Naive thymus-derived CD4-positive, alpha-beta T cell (primary cell): Measurements from ENCODE around the gene CAMTA1. TPM values are rescaled to one million over a fixed set of nuclear protein-coding genes. Genes with fewer than 3 reads are reported as not detected.

ENCODE experiments used
- ATAC-seq: fragments of 150-1000 bp; cut with Tn5 transposase; 2 replicates; pipeline ENCODE4 v1.10.0; 2021; ENCODE audit warnings: mild to moderate bottlenecking, moderate library complexity
- CTCF ChIA-PET: fragments of 350-600 bp; sonication (Branson Sonifier 250); formaldehyde crosslinking; loops from one replicate; lab custom pipeline; 2021; ENCODE audit warnings: antibody characterized with exemption; lab: Charles Lee
- POLR2A ChIA-PET: fragments of 350-600 bp; sonication (Branson Sonifier 250); formaldehyde crosslinking; loops from one replicate; lab custom pipeline; 2021; ENCODE audit warnings: antibody characterized with exemption, inconsistent platforms; lab: Charles Lee
- DNase-seq, 9 donors: peaks; one replicate each; pipeline versions ENCODE4 v3.0.0 to v3.0.0-alpha.2; 2020 to 2022; ENCODE audit warnings: mixed read lengths in 1 of 9
- H3K27ac ChIP-seq: one replicate; pipeline ENCODE4 v1.7.0; 2013; ENCODE audit warnings: mild to moderate bottlenecking, low read depth, low read length, moderate library complexity
- H3K27me3 ChIP-seq, 2 donors: one replicate each; pipeline ENCODE4 v1.7.0; 2013; ENCODE audit warnings: low read length in 2 of 2, mild to moderate bottlenecking in 2 of 2, moderate library complexity in 2 of 2; ENCODE audit not compliant: control insufficient read depth in 2 of 2, insufficient read depth in 2 of 2
- H3K36me3 ChIP-seq, 3 experiments: 1 replicate in 2 of 3; 2 replicates in 1 of 3; pipeline ENCODE4 v1.7.0; 2013; ENCODE audit warnings: low read length in 3 of 3, mild to moderate bottlenecking in 3 of 3, moderate library complexity in 1 of 3; ENCODE audit not compliant: insufficient read depth in 3 of 3, control insufficient read depth in 2 of 3
- H3K4me1 ChIP-seq, 2 donors: one replicate each; pipeline ENCODE4 v1.7.0; 2013; ENCODE audit warnings: low read length in 2 of 2, mild to moderate bottlenecking in 2 of 2, moderate library complexity in 1 of 2; ENCODE audit not compliant: control insufficient read depth in 2 of 2, insufficient read depth in 2 of 2
- H3K4me3 ChIP-seq: 2 replicates; pipeline ENCODE4 v1.7.0; 2013; ENCODE audit warnings: mild to moderate bottlenecking, low read length
- H3K9me3 ChIP-seq, 3 experiments: 1 replicate in 2 of 3; 2 replicates in 1 of 3; pipeline ENCODE4 v1.7.0; 2013; ENCODE audit warnings: low read length in 3 of 3; ENCODE audit not compliant: control insufficient read depth in 2 of 3
- H3K27ac Mint-ChIP-seq, 9 donors: one replicate each; pipeline ENCODE4 v1.8.0; 2020 to 2022; ENCODE audit warnings: mixed read lengths in 9 of 9, mild to moderate bottlenecking in 8 of 9, moderate library complexity in 5 of 9, inconsistent platforms in 2 of 9
- H3K27me3 Mint-ChIP-seq, 5 donors: one replicate each; pipeline ENCODE4 v1.8.0; 2021 to 2022; ENCODE audit warnings: mixed read lengths in 5 of 5, mild to moderate bottlenecking in 1 of 5
- H3K36me3 Mint-ChIP-seq, 5 donors: one replicate each; pipeline ENCODE4 v1.8.0; 2020 to 2022; ENCODE audit warnings: mixed read lengths in 5 of 5, mild to moderate bottlenecking in 3 of 5, inconsistent platforms in 1 of 5
- H3K4me1 Mint-ChIP-seq, 7 donors: one replicate each; pipeline ENCODE4 v1.8.0; 2020 to 2022; ENCODE audit warnings: mixed read lengths in 7 of 7, mild to moderate bottlenecking in 3 of 7, inconsistent platforms in 1 of 7
- H3K4me3 Mint-ChIP-seq, 10 donors: one replicate each; pipeline ENCODE4 v1.8.0; 2020 to 2022; ENCODE audit warnings: mild to moderate bottlenecking in 10 of 10, mixed read lengths in 10 of 10, moderate library complexity in 6 of 10, inconsistent platforms in 2 of 10
- H3K9me3 Mint-ChIP-seq, 11 donors: one replicate each; pipeline ENCODE4 v1.8.0; 2020 to 2022; ENCODE audit warnings: mixed read lengths in 11 of 11, mild to moderate bottlenecking in 4 of 11, inconsistent platforms in 1 of 11, moderate library complexity in 1 of 11
- intact Hi-C, 2 donors: fragments of 100-400 bp; cut with micrococcal nuclease; formaldehyde crosslinking; loops; one replicate each; pipeline ENCODE4 v1.15.1; 2023
- polyA plus RNA-seq, 2 donors: library from polyadenylated mRNA; unstranded; fragments of 300-500 nt; fragmentation: Illumina TruSeq; gene quantifications; one replicate each; pipeline ENCODE4 v1.2.3, GENCODE V29; 2021
- total RNA-seq, 6 experiments: library from RNA in 5 of 6; stranded (reverse) in 5 of 6; gene quantifications; 1 replicate in 5 of 6; 2 replicates in 1 of 6; pipeline ENCODE4 v1.2.3 and lab custom pipeline; 2021 to 2026

CAMTA1 gene
- total and polyA plus RNA-seq, 7 experiments from 2014 or later = 38.1 to 68.6 (median 42.6) TPM

DNA sequence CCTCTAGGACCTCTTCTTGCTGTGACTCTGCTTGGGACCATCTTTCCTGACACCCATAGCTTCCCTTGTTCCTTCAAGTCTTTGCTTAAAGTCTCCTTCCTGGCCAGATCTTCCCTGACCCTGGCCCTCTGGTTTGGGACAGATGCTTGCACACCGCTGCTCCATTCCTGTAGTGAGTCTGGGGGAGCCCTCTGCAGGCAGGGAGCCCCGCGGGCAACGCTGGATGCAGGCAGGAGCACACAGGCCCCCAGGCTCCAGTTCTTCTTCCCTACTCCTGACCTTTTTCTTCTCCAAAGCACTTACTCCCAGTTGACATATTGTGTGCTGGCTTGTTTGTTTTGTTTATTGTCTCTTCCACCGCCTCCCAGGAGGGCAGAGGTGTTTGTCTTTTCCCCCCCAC, 413.4 kb downstream of the CAMTA1 start:
- no peak for DNase-seq
- intact Hi-C loops = no loop called here

DNA sequence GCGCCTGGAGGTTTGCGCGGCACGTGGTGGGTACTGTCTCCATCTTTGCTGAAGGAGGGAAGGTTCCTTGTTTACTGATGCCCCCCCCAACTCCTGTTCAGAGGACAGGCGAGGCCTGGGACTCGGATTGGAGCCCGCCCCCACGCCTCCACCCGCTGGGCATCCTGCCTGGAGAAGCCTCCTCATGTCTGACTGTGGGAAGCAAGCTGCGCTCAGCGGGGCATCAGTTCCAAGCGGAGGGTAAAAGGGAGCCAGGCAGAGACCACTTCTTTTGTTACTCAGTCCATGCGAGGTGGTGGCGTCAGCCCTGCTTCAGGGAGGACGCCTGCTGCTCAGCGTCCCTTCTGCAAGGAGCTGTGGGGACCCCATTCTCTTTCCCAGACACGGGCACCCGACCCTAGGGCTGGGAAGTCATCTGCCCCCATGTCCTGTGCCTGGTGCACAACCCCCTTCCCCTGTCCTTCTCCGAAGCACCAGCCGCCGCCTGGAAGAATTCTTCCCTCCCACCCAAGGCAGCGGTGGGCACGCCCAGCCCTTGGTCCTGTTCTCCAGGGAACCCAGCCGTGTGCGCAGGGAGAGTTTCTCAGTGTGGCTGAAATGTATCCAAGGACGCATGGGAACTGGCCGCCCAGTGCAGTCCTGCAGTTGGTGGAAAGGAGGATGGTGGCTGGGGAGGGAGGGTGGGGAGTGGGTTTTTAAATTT, 414.0 kb downstream of the CAMTA1 start:
- Mint-ChIP-seq H3K27me3 (peaks cover 0 to 9% (median 3%) of the 10 kb centered on the region in 5 donors), H3K4me1 (peaks cover 0 to 4% (median 0%) of the 10 kb centered on the region in 7 donors), H3K9me3 (peaks cover 0 to 10% (median 2%) of the 10 kb centered on the region in 11 donors), H3K4me3 (no peak overlapping the region), H3K36me3 (no peaks in the 10 kb centered on the region), H3K27ac (no peak overlapping the region)
- intact Hi-C loops = no loop called here
- DNase-seq (no peak), ATAC-seq (no peak)
- H3K27me3 ChIP-seq = no peaks in the 10 kb centered on the region
- no peaks in the 10 kb centered on the region for H3K36me3 ChIP-seq
- no peak overlapping the region for H3K4me3 ChIP-seq
- H3K9me3 ChIP-seq = no peaks in the 10 kb centered on the region
- POLR2A ChIA-PET = no interaction called here
- no peaks in the 10 kb centered on the region for H3K4me1 ChIP-seq
- H3K27ac ChIP-seq = no peak overlapping the region
- CTCF ChIA-PET = no interaction called here

More for the DNA sequence above, 413.4 kb downstream of the CAMTA1 start:
- peak overlapping the region in 1 of 9 donors; percentile 56 for H3K27ac Mint-ChIP-seq
- no peak overlapping the region for H3K27ac ChIP-seq
- ChIA-PET POLR2A (no interaction called here), CTCF (no interaction called here)
- no peak for ATAC-seq
- H3K4me1 ChIP-seq = no peaks in the 10 kb centered on the region
- H3K4me1 Mint-ChIP-seq = peaks cover 0 to 4% (median 0%) of the 10 kb centered on the region in 7 donors
- H3K9me3 ChIP-seq = no peaks in the 10 kb centered on the region
- no peak overlapping the region for H3K4me3 Mint-ChIP-seq
- no peaks in the 10 kb centered on the region for H3K27me3 ChIP-seq
- peaks cover 0 to 6% (median 3%) of the 10 kb centered on the region in 5 donors for H3K27me3 Mint-ChIP-seq
- no peaks in the 10 kb centered on the region for H3K36me3 ChIP-seq
- no peaks in the 10 kb centered on the region for H3K36me3 Mint-ChIP-seq
- H3K4me3 ChIP-seq = no peak overlapping the region
- H3K9me3 Mint-ChIP-seq = peaks cover 0 to 10% (median 0%) of the 10 kb centered on the region in 11 donors

DNA sequence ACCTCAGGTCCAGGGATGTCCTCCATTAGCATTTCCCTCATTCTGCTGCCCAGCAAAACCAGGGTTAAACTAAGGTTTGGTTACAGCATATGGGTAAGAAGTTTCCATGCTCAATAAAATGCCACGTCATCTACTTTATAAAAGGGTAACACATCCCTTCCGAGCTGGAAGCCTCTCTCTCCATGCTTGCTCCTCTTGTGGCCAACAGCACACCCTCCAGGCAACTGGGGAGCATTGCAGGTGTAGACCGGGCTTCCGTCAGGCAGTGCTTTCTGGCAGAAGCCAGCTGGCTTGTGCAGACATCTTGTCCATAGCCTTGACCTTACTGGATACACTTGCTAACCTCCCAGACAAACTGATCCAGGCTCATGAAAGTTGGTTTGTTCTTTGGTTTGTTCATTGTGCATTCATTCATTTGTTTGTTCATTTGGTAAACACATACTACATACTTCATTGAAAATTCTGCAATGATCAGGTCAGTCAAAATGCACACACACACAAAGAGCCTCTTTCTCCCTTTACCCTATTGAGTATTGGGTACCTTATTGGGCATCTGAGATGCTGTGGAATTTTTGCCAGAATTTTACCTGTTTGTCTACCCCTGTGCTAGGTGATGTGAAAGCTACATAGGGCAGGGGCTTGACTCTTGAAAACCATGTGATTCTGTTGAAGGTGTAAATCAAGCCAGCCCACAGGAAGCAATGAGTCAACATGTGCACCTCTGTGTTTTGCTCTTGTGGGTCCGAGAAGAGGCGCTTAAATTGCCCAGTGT, 422.8 kb downstream of the CAMTA1 start:
- intact Hi-C loops = no loop called here
- CTCF ChIA-PET = no interaction called here
- peaks cover 0 to 11% (median 4%) of the 10 kb centered on the region in 11 donors for H3K9me3 Mint-ChIP-seq
- Histone ChIP-seq H3K27ac (no peak overlapping the region), H3K27me3 (peaks cover 0 to 3% of the 10 kb centered on the region in 2 donors), H3K4me3 (no peak overlapping the region), H3K4me1 (no peaks in the 10 kb centered on the region), H3K9me3 (no peaks in the 10 kb centered on the region), H3K36me3 (no peaks in the 10 kb centered on the region)
- POLR2A ChIA-PET = no interaction called here
- H3K27ac Mint-ChIP-seq = no peak overlapping the region
- H3K36me3 Mint-ChIP-seq = no peaks in the 10 kb centered on the region
- DNase-seq = no peak
- H3K4me1 Mint-ChIP-seq = peaks cover 0 to 2% (median 0%) of the 10 kb centered on the region in 7 donors
- H3K27me3 Mint-ChIP-seq = peaks cover 8 to 57% (median 52%) of the 10 kb centered on the region in 5 donors
- peak; percentile 37 for ATAC-seq
- no peak overlapping the region for H3K4me3 Mint-ChIP-seq

DNA sequence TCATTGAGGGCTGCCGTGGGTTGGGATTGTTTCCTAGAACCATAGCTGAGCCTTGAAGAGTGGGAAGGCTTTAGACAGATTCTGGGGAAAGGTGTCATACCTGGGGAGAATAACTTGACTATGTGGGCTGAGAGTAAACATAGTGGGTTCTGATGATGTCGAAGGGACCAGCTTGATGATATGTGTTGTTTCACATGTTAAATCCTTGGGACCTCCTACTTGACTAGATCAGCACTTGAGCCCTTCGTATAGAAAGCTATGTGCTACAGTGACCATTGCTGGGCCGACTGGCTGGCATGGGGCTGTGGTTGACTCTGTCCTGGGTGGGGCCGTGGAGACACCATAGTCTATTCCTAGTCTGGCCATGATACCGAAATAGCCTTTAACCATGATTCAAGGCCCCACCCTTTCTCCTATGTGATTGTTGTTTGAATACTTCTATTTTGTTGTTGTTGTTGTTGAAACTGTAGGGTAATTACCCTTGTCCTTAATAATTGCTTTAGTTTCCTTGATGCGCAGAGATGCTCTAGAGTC, 423.5 kb downstream of the CAMTA1 start:
- Histone ChIP-seq H3K4me3 (no peak overlapping the region), H3K4me1 (no peaks in the 10 kb centered on the region), H3K27ac (no peak overlapping the region), H3K36me3 (no peaks in the 10 kb centered on the region), H3K9me3 (no peaks in the 10 kb centered on the region), H3K27me3 (peaks cover 0 to 3% of the 10 kb centered on the region in 2 donors)
- intact Hi-C loops = no loop called here
- peaks cover 0 to 2% (median 0%) of the 10 kb centered on the region in 7 donors for H3K4me1 Mint-ChIP-seq
- H3K4me3 Mint-ChIP-seq = no peak overlapping the region
- ChIA-PET CTCF (no interaction called here), POLR2A (no interaction called here)
- no peak for DNase-seq
- peaks cover 8 to 57% (median 52%) of the 10 kb centered on the region in 5 donors for H3K27me3 Mint-ChIP-seq
- ATAC-seq = no peak
- peaks cover 0 to 11% (median 4%) of the 10 kb centered on the region in 11 donors for H3K9me3 Mint-ChIP-seq
- no peaks in the 10 kb centered on the region for H3K36me3 Mint-ChIP-seq
- H3K27ac Mint-ChIP-seq = no peak overlapping the region

DNA sequence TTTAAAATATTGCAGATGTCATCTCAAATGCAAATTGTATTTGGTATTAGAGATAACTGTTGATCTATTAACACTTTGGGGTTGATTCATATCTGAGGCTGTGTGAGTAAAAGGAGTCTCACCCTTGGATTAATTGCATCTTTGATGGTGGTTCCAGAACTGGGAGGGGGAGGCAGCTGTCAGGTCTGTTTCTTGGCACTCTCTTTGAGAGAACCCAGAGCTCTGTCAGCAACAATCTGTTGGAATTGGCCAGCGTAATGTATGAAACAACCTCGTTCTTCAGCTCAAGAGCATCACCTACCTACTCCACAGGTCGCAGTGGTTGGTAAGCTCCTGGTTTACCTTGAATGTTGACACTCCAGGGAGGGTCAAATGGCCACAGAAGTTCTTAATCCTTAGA, 424.1 kb downstream of the CAMTA1 start:
- peaks cover 0 to 8% (median 2%) of the 10 kb centered on the region in 11 donors for H3K9me3 Mint-ChIP-seq
- no peaks in the 10 kb centered on the region for H3K36me3 ChIP-seq
- POLR2A ChIA-PET = no interaction called here

DNA sequence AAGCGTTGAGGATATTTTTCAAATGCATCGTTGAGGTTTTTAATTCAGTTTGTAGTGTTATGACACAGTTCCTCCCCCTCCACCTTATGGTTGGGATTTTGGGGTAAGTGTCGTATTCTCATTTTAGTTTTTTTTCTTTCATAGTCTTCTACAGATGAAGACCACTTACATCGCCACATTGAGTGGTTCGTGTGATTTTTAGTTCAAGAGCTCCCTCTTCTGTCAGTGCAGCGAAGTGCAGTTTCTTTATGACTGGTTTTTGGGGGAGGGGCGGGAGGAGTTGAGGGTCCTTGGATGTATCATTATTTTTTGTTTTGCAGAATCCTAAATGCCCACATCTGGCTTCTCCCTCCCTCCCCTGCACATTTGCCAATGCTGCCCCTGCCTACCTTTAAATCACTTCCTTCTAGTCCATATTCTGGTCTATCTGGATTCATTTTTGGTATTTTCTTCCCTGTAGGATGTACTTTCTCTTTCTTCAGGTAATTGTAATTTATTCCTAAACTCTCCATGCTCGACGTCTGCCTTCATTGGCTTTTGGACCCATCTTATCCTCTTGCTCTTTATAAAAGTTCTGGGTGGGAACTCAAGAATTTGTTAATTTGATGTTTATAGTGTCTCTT, 433.1 kb downstream of the CAMTA1 start:
- no peak overlapping the region for H3K27ac Mint-ChIP-seq
- H3K9me3 ChIP-seq = no peaks in the 10 kb centered on the region
- H3K4me3 Mint-ChIP-seq = no peak overlapping the region
- intact Hi-C loops = loop anchor here (2.0 to 5.0 kb wide), 3 partner anchors 176 to 731 kb away; no protein-coding TSS in a partner anchor
- H3K4me1 Mint-ChIP-seq = peaks cover 0 to 7% (median 0%) of the 10 kb centered on the region in 7 donors
- H3K27me3 ChIP-seq = no peaks in the 10 kb centered on the region
- DNase-seq (peak in 4 of 9 donors; percentile 9 to 23 (median 10)), ATAC-seq (no peak)
- no peak overlapping the region for H3K4me3 ChIP-seq
- H3K9me3 Mint-ChIP-seq = peaks cover 0 to 5% (median 0%) of the 10 kb centered on the region in 11 donors
- CTCF ChIA-PET = no interaction called here
- H3K27ac ChIP-seq = no peak overlapping the region
- POLR2A ChIA-PET = no interaction called here
- H3K4me1 ChIP-seq = no peaks in the 10 kb centered on the region
- H3K36me3 ChIP-seq = no peaks in the 10 kb centered on the region
- H3K27me3 Mint-ChIP-seq = peaks cover 4 to 48% (median 37%) of the 10 kb centered on the region in 5 donors
- no peaks in the 10 kb centered on the region for H3K36me3 Mint-ChIP-seq

More for the DNA sequence above, 424.1 kb downstream of the CAMTA1 start:
- H3K27ac Mint-ChIP-seq = no peak overlapping the region
- no peaks in the 10 kb centered on the region for H3K9me3 ChIP-seq
- no peak overlapping the region for H3K27ac ChIP-seq
- H3K4me1 Mint-ChIP-seq = peaks cover 0 to 2% (median 0%) of the 10 kb centered on the region in 7 donors
- intact Hi-C loops = no loop called here
- peaks cover 0 to 3% of the 10 kb centered on the region in 2 donors for H3K27me3 ChIP-seq
- no peaks in the 10 kb centered on the region for H3K4me1 ChIP-seq
- H3K4me3 Mint-ChIP-seq = no peak overlapping the region
- H3K4me3 ChIP-seq = no peak overlapping the region
- no peaks in the 10 kb centered on the region for H3K36me3 Mint-ChIP-seq
- DNase-seq = no peak
- ATAC-seq = no peak
- CTCF ChIA-PET = no interaction called here
- H3K27me3 Mint-ChIP-seq = peaks cover 4 to 57% (median 51%) of the 10 kb centered on the region in 5 donors
